Epithelial cell of prostate (primary cell): ENCODE measurements around the gene SH2D6.
"Not testable (repeated sequence)": the region's sequence is repeated elsewhere in the genome, so short reads cannot be mapped to it uniquely, and the experiment has no call there.

Experiments used
- DNase-seq: peaks from one replicate; pipeline ENCODE4 v3.0.0-alpha.2; 2011; ENCODE audit warnings: low read depth, low spot score
- H3K27ac ChIP-seq: fragments of 450-650 bp; 2 replicates; pipeline ENCODE4 v1.5.1; 2017; ENCODE audit warnings: mild to moderate bottlenecking

The SH2D6 gene

DNA sequence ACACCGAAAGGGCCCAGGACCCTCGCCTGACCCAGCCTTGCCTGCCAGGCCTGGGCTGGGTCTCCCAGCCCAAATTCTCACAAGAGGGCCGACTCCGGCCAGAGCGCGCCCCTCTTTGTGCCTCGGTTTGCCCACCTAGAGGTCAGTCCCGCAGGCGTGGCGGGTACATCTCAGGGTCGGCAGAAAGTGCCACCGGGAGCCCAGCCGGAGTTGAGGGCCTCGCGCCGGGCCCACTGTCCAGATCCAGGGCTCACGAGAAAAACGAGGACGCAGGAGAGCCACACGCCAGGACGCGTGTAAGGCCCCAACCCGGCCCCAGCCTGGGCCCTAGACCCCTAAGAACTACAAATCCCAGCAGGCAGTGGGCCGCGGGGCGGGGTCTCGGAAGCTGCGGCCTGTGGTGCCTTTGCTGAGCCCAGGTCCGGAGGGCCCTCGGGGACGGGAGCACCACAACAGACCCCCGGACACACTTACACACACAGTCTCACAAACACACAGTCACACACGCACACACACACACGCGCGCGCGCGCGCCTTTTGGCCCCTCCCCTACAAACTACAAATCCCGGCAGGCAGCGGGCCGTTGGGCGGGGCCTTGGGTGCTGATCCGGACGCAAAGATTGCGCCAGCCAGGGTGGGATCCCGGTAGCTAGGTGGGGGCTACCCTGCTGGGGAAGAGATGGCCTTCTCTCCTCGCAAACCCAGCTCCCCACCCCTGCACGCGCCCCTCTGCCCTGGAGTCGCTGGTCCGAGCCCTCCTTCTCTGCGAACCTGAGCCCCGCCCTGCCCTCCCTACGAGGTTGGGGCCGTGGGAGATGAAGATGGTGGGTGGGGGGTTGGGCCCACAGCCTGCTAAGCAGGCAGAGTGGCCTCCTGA lies at the start of gene SH2D6:
Gene SH2D6, plus strand, starts transcription at position 583 of the 877 bp plus-strand sequence. CDS start 10,752 bp downstream, outside the sequence.
- no peak for DNase-seq
- peak within 1 kb of the TSS; percentile 93 for H3K27ac ChIP-seq

GRCh38 chr2:85368921-85369320 lies 49.6 kb upstream of the SH2D6 start:
- H3K27ac ChIP-seq, result no peak overlapping the region
- no peak for DNase-seq

GRCh38 chr2:85369500-85369899 lies 49.0 kb upstream of the SH2D6 start:
- H3K27ac ChIP-seq, result no peak overlapping the region
- DNase-seq, result peak; percentile 22

- DNase-seq, result no peak
- H3K27ac ChIP-seq, result no peak overlapping the region
Observed at GRCh38 chr2:85371045-85371444, 47.5 kb upstream of the SH2D6 start.

- no peak for DNase-seq
- peak overlapping the region; percentile 68 for H3K27ac ChIP-seq
Observed at GRCh38 chr2:85376291-85377065, 42.0 kb upstream of the SH2D6 start.

DNA sequence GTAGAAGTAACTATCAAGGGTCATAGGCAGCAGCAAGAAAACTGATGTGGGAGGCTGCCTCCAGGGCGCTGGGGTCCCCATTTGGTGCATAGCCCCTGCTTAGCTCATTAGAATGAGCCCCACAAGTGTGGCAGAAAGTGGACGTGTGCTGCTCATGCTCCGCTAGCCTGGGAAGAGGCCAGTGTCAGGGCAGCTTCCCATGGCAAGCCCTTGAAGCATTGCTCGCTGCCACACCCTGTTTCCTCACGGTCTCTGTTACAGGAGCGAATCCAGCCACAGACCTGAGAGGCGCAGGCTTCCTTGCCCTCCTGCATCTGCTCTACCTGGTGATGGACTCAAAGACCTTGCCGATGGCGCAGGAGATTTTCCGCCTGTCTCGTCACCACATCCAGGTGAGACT lies 41.4 kb upstream of the SH2D6 start:
- no peak for DNase-seq
- peak overlapping the region; percentile 68 for H3K27ac ChIP-seq

DNA sequence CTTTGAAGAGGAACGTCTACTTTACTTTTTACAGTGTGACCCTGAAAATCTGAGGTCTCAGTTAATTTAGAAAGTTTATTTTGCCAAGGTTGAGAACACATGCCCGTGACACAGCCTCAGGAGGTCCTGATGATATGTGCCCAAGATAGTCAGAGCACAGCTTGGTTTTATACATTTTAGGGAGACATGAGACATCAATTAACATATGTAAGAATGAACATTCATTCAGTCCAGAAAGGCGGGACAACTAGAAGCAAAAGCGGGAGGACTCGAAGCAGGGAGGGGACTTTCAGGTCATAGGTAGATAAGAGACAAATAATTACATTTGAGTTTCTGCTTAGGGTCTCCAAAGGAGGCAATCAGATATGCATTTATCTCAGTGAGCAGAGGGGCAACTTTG lies 40.3 kb upstream of the SH2D6 start:
- peak overlapping the region; percentile 68 for H3K27ac ChIP-seq
- no peak for DNase-seq

DNA sequence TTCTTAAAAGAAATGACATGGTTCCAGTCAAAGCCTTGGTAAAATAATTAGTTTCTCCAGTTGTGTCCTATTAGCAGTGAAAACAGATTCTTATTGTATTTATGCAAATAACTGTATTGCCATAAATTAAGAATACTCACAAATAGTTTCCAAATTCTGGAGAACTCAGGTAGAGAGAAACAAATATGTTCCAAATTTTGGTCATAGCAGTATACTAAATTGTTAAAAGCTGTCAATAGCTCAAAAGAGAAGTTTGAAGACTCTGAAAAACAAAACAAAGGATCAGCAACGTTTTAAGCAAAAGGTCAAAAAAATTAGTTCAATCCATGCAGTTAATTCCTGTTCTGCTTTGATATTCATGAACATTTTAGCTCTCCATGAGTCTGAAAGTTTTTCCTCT lies 38.5 kb upstream of the SH2D6 start:
- no peak overlapping the region for H3K27ac ChIP-seq
- no peak for DNase-seq

DNA sequence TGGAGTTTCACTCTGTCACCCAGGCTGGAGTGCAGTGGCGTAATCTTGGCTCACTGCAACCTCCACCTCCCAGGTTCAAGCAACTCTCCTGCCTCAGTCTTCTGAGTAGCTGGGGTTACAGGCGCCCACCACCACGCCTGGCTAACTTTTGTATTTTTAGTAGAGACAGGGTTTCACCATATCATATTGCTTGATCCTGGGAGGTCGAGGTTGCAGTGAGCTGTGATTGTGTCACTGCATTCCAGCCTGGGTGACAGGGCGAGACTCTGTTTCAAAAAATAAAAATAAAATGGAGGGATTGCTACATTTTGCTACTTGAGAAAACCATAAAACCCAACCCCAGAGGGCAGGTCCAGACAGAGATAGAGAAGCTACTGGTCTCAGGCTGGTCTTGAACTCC lies 35.4 kb upstream of the SH2D6 start:
- H3K27ac ChIP-seq, result peak overlapping the region; percentile 11
- DNase-seq, result not testable (repeated sequence)

GRCh38 chr2:85383850-85384249 lies 34.7 kb upstream of the SH2D6 start:
- peak overlapping the region; percentile 11 for H3K27ac ChIP-seq
- no peak for DNase-seq

DNA sequence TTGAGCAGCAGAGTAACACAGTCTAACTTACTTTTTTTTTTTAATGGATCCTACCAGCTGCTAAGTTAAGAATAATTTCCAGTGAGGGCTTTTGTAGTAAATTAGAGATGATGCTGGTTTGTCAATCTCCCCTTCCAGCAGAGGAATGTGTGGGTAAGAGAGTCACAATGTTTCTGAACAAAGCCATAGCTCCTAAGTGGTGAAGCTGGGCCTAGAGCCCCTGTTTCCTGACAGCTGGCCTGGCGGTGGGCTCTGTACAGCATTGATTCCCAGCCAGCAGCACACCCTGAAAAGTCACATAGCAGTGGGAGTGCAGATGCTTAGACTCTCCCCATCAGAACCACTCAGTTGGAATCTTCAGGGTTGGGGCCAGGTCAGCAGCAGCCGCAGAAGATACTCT lies 32.8 kb upstream of the SH2D6 start:
- DNase-seq, result no peak
- no peak overlapping the region for H3K27ac ChIP-seq

DNA sequence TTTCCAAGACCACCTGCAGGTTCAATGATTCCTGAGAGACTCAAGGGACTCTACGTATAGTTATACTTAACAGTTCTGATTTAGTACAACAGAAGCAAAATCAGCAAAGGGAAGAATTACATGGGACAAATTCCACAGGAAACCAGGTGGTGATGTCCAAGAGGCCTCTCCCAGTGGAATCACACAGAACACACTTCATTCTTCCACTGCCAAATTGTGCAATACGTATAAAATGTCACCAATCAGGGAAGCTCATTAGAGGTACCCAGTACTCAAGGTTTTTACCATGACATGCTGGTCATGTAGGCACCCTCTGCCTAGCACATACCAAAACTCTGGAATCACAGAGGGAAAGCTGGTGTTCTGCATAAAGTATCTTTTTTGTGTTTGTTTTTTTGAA lies 30.8 kb upstream of the SH2D6 start:
- H3K27ac ChIP-seq, result no peak overlapping the region
- DNase-seq, result no peak

GRCh38 chr2:85388878-85389538 lies 29.5 kb upstream of the SH2D6 start:
- H3K27ac ChIP-seq, result no peak overlapping the region

GRCh38 chr2:85390941-85391669 lies 27.4 kb upstream of the SH2D6 start:
- no peak overlapping the region for H3K27ac ChIP-seq
- no peak for DNase-seq

More at GRCh38 chr2:85388878-85389538, 29.5 kb upstream of the SH2D6 start:
- DNase-seq, result no peak

DNA sequence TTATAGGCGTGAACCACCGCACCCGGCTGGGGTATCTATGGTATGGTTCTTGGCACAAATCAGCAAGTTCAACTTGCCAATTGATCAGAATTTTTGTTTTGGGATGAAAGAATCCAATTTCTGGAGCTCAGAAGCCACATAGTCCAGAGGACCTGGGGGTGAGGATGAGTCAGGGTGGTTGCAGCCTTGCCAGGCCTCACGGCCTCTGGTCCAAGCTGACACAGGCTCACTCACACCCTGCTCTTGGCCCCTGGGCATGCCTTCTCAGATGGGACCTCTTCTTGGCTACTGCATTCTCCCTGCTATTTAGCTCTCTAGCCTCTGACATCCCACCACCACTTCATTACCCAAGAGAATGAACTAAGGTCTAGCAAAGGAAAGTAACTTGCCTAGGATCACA lies 24.7 kb upstream of the SH2D6 start:
- no peak for DNase-seq
- no peak overlapping the region for H3K27ac ChIP-seq

GRCh38 chr2:85394261-85394681 lies 24.2 kb upstream of the SH2D6 start:
- no peak overlapping the region for H3K27ac ChIP-seq
- no peak for DNase-seq

GRCh38 chr2:85394976-85395375 lies 23.5 kb upstream of the SH2D6 start:
- no peak for DNase-seq
- no peak overlapping the region for H3K27ac ChIP-seq

- DNase-seq, result no peak
- no peak overlapping the region for H3K27ac ChIP-seq
Observed at GRCh38 chr2:85395912-85396475, 22.5 kb upstream of the SH2D6 start.

- no peak for DNase-seq
- H3K27ac ChIP-seq, result peak overlapping the region; percentile 23
Observed at GRCh38 chr2:85396531-85397470, 21.7 kb upstream of the SH2D6 start.
